ENCODE data around the gene APBB1.

APBB1 gene

DNA sequence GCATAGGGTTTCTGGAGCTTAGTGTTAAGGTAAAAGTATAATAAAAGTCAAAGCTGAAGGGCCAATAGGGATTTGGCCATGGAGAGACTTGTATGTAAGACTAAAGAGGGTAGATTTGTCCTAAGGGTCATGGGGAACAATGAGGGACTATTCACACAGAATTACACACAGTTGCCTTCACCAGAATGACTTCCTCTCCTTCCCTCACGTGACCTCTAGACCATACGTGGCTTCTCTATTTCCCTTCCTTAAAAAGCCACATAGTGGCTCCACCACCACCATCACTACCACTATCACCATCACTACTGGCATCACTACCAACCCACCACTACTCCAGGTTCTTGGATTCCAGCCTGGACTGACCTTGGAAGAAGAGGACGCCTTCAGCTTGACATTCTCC, 19.1 kb upstream of the APBB1 start:
- DNase-seq: no peak
- TF ChIP-seq GATA1 (IDR thresholded peaks at IDR 0.05; ENCODE audit: low read depth, low read length) (no peak), POLR2A (IDR thresholded peaks at IDR 0.05; ENCODE audit: low read length) (no peak)

DNA sequence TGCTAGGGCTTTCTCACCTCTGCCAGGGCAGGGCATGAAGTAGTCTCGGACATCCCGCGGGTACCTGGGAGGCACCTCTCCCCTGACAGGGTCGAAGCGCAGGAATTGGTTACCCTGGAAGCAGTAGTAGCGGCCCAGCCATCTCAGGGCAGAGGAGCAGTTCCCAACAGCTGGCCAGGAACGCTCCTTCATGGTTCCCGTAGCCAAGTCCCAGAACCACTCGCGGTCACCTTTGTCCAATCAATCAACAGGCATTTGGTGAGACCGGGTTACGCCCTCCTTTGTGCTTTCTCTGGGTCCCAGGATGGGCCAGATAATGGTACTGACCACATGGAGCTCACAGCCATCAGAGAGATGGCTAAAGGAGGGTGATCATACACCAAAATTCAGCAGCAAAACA, 18.5 kb upstream of the APBB1 start:
- TF ChIP-seq POLR2A (IDR thresholded peaks at IDR 0.05; ENCODE audit: low read length) (no peak), GATA1 (IDR thresholded peaks at IDR 0.05; ENCODE audit: low read depth, low read length) (no peak)
- DNase-seq: no peak

DNA sequence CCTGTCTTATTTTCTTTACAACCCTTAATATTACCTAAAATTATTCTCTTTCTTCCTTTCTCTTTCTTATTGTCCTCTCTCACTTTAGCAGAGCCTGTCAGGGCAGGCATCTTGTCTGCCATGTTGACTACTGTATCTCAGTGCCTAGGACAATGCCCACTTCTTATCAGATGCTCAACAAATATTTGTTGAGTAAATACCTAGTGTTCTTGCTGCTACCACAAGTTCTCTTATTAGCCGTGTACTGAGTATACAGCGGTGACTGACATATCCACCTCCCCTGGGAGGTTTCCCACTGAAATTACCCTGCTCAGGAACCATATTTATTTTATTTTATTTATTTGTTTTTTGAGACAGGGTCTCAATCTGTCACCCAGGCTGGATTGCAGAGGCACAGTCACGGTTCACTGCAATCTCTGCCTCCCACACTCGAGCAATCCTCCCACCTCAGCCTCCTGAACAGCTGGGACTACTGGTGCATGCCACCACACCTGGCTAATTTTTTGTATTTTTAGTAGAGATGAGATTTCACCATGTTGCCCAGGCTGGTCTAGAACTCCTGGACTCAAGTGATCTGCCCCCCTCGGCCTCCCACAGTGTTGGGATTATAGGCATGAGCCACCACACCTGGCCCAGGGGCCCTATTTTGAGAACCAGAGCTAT, 15.2 kb upstream of the APBB1 start:
- no peak for DNase-seq
- TF ChIP-seq POLR2A (IDR thresholded peaks at IDR 0.05; ENCODE audit: low read length) (no peak), GATA1 (IDR thresholded peaks at IDR 0.05; ENCODE audit: low read depth, low read length) (no peak)

DNA sequence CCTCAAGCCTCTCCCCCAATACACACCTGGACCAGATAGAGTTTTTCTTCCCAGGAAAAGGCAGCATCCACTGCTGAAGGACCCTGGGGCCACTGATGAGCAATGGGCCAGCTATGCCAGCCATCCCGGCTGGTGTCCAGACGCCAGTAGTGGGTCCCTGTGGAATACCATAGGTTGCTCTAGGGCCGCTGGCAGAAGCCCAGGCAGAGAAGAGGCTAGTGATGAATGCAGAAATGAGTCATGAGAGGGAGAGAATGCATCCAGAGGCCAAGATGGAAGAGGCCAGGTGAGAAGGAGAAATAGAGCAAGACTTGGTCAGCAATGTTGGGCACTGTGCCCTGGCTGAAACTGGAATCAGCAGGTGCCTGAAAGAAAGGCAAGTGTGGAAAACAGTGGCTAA, 13.0 kb upstream of the APBB1 start:
- TF ChIP-seq POLR2A (IDR thresholded peaks at IDR 0.05; ENCODE audit: low read length) (no peak), GATA1 (IDR thresholded peaks at IDR 0.05; ENCODE audit: low read depth, low read length) (no peak)
- DNase-seq: no peak

DNA sequence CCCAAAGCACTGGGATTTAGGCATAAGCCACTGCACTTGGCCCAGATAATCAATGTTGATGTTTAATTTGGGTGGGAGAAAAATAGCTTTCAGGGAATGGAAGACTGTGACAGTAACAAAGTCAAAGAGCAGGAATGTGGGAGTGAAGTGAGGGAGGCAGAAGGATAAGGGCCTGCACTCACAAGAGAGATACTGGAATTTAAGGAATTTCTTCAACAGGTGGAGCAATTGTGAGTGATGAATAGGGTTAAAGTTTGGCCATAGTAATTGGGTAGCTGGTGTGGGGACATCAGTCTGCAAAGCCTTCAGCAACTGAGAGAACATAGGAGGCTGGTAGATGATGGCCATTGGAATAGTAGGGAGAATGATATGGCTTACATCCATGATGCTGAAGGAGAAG, 8.6 kb upstream of the APBB1 start:
- DNase-seq: no peak
- TF ChIP-seq POLR2A (IDR thresholded peaks at IDR 0.05; ENCODE audit: low read length): no peak
- no peak for TF ChIP-seq GATA1 (IDR thresholded peaks at IDR 0.05; ENCODE audit: low read depth, low read length)

DNA sequence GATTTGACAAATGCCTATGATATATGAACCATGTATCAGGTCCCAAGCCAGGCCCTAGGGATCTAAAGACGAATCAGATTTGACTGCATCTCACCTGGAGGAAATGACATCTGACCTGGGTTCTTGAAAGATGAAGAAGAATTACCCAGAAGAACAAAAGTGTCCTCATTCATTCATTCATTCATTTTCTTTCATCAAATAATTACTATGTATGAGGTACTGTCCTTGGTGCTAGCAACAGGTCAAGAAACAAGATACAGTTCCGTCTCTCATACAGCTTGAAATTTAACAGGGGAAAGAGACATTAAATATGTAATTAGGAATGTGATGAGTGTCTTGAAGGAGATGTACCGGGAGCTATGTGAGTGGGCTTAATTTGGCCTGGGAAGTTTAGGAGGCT, 1.8 kb upstream of the APBB1 start:
- no peak for DNase-seq
- TF ChIP-seq POLR2A (IDR thresholded peaks at IDR 0.05; ENCODE audit: low read length): no peak
- no peak for TF ChIP-seq GATA1 (IDR thresholded peaks at IDR 0.05; ENCODE audit: low read depth, low read length)

DNA sequence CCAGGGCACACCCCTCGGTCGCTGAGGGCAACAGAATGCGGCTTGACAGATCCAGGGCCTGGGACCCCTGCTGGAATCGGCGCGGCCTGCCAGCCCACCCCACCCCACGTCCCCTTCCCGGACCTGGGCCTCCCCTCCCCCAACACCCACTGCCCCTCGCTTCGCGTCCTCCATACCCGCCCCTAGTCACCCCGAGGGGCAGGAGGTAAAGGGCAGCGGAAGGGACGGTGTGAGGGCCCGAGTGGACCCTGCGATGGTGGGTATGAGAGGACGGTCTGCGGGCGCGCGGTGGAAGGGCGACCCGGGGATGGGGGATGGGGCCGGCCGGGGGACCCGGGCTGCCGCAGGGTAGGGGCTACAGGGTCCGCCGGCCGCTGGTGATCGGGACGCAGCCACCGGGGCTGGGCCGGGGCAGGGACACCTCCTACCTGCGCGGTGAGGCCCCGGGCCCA, 311 bp downstream of the APBB1 start:
- no peak for DNase-seq
- TF ChIP-seq GATA1 (IDR thresholded peaks at IDR 0.05; ENCODE audit: low read depth, low read length) (no peak), POLR2A (IDR thresholded peaks at IDR 0.05; ENCODE audit: low read length) (no peak)

DNA sequence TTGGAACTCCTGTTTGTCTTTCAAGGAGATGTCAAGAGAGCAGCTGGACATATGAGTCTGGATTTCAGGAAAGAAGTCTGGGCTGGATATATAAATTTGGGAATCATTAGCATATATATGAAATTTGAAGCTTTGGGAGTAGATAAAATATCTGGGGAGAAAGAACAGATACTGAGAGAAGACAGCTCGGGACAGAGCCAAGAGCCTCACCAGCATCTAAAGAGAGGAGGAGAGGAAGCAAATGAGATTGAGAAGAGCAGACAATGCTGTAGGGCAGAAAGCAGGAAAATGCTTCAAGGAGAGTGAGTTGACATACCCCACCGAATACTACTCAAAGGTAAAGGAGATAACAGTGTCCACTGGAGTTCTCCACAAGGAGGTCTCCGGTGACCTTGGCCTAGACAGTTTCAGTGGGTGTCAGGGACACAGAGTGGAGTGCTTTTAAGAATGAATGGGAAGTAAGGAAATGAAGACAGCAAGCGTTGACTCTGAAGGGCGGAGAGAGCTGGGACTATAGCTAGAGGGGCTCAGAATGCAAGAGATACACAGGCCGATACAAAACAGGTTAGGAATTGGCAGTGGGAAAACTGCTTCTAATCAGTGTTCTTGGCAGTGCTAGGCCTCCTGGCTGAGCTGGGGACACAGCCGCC, 862 bp downstream of the APBB1 start:
- TF ChIP-seq GATA1 (IDR thresholded peaks at IDR 0.05; ENCODE audit: low read depth, low read length) (no peak), POLR2A (IDR thresholded peaks at IDR 0.05; ENCODE audit: low read length) (no peak)
- DNase-seq: no peak

DNA sequence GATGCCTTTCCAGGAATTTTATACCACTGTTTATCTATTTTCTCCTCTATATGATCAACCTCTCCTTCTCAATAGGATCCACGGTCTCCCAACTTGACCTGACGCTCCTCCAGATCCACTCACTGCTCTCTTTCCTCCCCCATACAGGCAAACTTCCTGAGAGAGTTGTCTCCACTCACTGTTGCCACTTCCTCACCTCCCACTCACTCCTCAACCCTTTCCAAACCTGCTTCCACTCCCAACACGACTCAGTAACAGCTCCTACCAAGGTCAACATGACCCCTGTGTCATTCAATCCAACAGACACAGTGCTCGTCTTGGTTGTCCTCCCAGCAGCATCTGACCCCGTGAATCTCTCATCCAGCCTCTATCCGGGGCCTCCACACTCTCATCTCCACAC, 3.1 kb downstream of the APBB1 start:
- TF ChIP-seq GATA1 (IDR thresholded peaks at IDR 0.05; ENCODE audit: low read depth, low read length) (no peak), POLR2A (IDR thresholded peaks at IDR 0.05; ENCODE audit: low read length) (no peak)
- DNase-seq: no peak

DNA sequence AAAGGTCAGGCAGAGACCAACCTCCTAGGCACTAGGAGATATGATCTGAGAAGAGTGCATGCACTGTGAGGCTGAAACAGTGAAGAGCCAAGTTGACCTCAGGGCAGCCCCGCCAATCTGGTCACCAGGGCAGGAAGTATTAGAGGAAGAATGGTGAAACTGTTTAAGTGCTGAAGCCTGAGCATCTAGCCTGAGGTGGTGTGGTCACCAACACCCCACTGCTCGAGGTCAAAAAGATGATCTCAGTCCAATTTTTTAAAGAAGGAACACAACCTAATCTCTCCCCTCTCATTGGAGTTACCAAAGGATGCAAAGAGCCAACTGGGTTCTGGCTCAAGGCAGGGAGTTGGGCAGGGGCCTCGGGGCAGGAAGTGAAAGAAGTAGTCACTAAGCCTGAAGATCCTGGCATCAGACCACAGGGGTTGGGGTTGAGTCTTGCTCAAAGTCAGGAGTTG, 4.0 kb downstream of the APBB1 start:
- DNase-seq: no peak
- no peak for TF ChIP-seq POLR2A (IDR thresholded peaks at IDR 0.05; ENCODE audit: low read length)
- no peak for TF ChIP-seq GATA1 (IDR thresholded peaks at IDR 0.05; ENCODE audit: low read depth, low read length)

DNA sequence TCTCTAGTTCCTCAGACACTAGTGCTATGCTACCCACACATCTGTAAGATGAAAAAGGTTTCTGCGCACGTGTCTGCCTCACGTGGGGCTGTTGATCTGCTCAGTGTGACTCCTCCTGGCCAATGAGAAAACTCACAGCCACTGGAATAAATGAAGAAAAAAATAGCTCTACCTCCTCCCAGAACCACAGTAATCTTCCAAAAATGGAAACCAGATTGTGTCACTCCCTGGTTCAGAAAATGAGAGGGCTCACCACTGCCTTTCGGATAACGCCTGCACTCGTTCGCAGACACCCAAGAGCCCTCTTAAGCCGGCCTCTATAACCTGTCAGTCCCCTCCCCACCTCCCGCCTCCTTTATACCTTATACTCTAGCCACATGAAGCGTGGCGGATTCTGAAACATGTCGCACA, 5.1 kb downstream of the APBB1 start:
- TF ChIP-seq POLR2A (IDR thresholded peaks at IDR 0.05; ENCODE audit: low read length): no peak
- no peak for TF ChIP-seq GATA1 (IDR thresholded peaks at IDR 0.05; ENCODE audit: low read depth, low read length)
- no peak for DNase-seq

DNA sequence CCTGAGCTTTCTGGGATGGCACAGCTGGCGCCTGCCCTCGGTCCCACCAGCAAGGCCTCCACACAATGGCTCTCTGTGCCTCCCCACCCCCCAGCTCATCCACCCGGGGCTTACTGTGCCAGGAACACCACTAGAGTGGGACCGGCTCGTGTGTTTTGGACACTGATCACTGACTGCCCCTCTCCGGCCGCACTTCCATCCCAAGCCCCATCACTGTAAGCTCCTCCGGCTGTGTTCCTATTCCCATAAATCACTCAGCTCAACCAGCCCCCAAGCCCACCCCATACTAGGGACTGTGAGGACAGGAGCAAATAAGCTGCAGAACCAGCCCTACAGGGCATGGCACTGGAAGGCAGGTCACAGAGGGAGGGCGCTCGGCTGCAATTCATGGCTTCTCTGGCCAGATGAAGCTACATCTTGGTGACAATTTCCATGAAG, 7.3 kb downstream of the APBB1 start:
- no peak for DNase-seq
- TF ChIP-seq POLR2A (IDR thresholded peaks at IDR 0.05; ENCODE audit: low read length) (no peak), GATA1 (IDR thresholded peaks at IDR 0.05; ENCODE audit: low read depth, low read length) (no peak)

DNA sequence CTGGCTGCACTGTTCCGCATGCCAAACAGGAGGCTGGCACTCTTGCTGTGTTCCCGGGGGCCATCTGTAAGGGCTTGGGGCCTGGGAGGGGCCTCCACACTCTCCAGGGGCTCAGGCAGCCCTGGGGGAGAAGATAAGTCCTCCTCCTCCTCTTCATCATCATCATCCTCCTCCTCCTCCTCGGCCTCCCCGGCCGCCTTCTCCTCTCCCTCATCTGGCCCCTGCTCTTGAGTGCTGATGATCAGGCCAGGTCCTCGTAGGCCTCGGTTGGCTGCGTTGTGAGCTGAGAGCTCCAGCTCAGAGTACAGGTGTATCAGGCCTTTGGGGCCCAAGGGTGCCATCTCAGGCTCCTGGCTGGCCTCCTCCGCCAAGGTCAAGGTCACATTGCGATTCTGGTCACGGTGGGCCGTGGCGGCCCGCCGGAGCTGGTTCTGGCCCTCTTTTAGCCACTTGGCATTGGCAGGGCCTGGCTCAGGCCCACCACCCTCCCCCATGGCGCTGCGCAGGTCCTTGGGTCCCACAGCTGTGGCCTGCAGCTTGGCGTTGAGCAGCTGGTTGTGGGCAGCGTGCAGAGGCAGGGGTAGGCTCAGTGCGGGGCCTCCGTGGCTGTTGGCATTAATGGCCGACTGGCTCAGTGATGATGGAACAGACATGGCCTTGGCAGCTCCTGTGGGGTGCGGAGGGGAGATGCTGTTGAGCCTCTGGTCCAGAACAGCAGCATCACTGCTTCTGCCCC, 8.0 kb downstream of the APBB1 start:
- TF ChIP-seq POLR2A (IDR thresholded peaks at IDR 0.05; ENCODE audit: low read length) (no peak), GATA1 (IDR thresholded peaks at IDR 0.05; ENCODE audit: low read depth, low read length) (no peak)
- DNase-seq: no peak

DNA sequence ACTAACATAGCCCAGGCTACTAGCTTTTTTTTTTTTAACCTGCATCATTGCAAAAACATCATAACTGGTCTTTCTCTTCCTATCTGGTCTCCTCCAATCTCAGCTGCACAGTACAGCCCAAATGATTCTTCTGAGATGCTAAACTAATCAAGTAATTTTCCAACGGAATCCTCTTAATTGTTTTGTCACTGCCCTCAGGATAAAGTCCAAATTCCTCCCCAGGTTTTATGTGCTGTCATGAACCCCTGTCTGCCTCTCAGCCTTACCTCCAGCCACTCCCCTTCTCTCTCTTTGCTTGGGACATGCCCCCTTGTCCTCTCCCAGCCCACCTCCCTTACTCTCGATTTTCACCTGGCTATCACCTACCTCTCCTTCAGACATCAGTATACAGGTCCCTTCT, 12.5 kb downstream of the APBB1 start:
- no peak for DNase-seq
- no peak for TF ChIP-seq GATA1 (IDR thresholded peaks at IDR 0.05; ENCODE audit: low read depth, low read length)
- TF ChIP-seq POLR2A (IDR thresholded peaks at IDR 0.05; ENCODE audit: low read length): no peak
